Measurements from ENCODE around the gene PXMP4. TPM values are rescaled to one million over a fixed set of nuclear protein-coding genes. Genes with fewer than 3 reads are reported as not detected.

Gene PXMP4
- polyA plus RNA-seq, 1 donor (not counting 4 experiments of a cell fraction or from before 2014, with no cell fraction given) = 3.2 TPM

GRCh38 chr20:33669873-33670640 lies 50.1 kb downstream of the PXMP4 start:
- DNase-seq (ENCODE audit: low read depth, low spot score) = no peak
- no peak for TF ChIP-seq EZH2 (IDR thresholded peaks at IDR 0.05; ENCODE audit: low read length)
- TF ChIP-seq CTCF (optimal IDR thresholded peaks at IDR 0.05 in 1 of 3, IDR thresholded peaks at IDR 0.05 in 1 of 3, conservative IDR thresholded peaks at IDR 0.05 in 1 of 3; ENCODE audit: extremely low read depth in 1 of 3, insufficient read depth in 2 of 3, low read length in 3 of 3) = no peak
- no peaks in the 10 kb centered on the region for H3K36me3 ChIP-seq (ENCODE audit: control insufficient read depth in 2 of 2, extremely low read depth in 1 of 2, insufficient read depth in 2 of 2, low read length in 2 of 2)
- FAIRE-seq = no peak
- H3K4me2 ChIP-seq (ENCODE audit: control insufficient read depth, extremely low read depth, insufficient read depth, low read depth, low read length) = no peak overlapping the region
- no peak overlapping the region for H3K27ac ChIP-seq (ENCODE audit: control insufficient read depth, insufficient read depth, low read length)
- no peaks in the 10 kb centered on the region for H3K79me2 ChIP-seq (ENCODE audit: control insufficient read depth, insufficient read depth, low read length)
- no peaks in the 10 kb centered on the region for H3K27me3 ChIP-seq (ENCODE audit: control insufficient read depth, extremely low read depth, insufficient read depth, low read length)
- peaks cover 16% of the 10 kb centered on the region for H3K4me1 ChIP-seq (ENCODE audit: control insufficient read depth, extremely low read depth, insufficient read depth, low read length)
- dilution Hi-C loops (cut with MboI; ENCODE audit: extremely low pct_ligation_motif_present, low sequenced_read_pairs) = no loop called here
- H3K9me3 ChIP-seq (ENCODE audit: control insufficient read depth, low read depth, low read length) = no peaks in the 10 kb centered on the region
- no peak overlapping the region for H3K4me3 ChIP-seq (ENCODE audit: control insufficient read depth in 2 of 3, extremely low read depth in 1 of 3, insufficient read depth in 2 of 3, low read depth in 1 of 3, low read length in 3 of 3)
- H4K20me1 ChIP-seq (ENCODE audit: control insufficient read depth, extremely low read depth, insufficient read depth, low read length) = no peaks in the 10 kb centered on the region
- no peak overlapping the region for H3K9ac ChIP-seq (ENCODE audit: control insufficient read depth, extremely low read depth, insufficient read depth, low read length)
- no peaks in the 10 kb centered on the region for H3K9me1 ChIP-seq (ENCODE audit: control insufficient read depth, extremely low read depth, insufficient read depth, low read length)
- H2AFZ ChIP-seq (ENCODE audit: control insufficient read depth, low read length) = no peak overlapping the region

GRCh38 chr20:33669224-33669623 lies 50.9 kb downstream of the PXMP4 start:
- dilution Hi-C loops (cut with MboI; ENCODE audit: extremely low pct_ligation_motif_present, low sequenced_read_pairs) = no loop called here
- no peak for FAIRE-seq

More at GRCh38 chr20:33669224-33669623, 50.9 kb downstream of the PXMP4 start:
- no peak overlapping the region for H3K9ac ChIP-seq (ENCODE audit: control insufficient read depth, extremely low read depth, insufficient read depth, low read length)
- no peaks in the 10 kb centered on the region for H3K79me2 ChIP-seq (ENCODE audit: control insufficient read depth, insufficient read depth, low read length)
- no peaks in the 10 kb centered on the region for H3K9me3 ChIP-seq (ENCODE audit: control insufficient read depth, low read depth, low read length)
- H3K27ac ChIP-seq (ENCODE audit: control insufficient read depth, insufficient read depth, low read length) = no peak overlapping the region
- no peak overlapping the region for H3K4me3 ChIP-seq (ENCODE audit: control insufficient read depth in 2 of 3, extremely low read depth in 1 of 3, insufficient read depth in 2 of 3, low read depth in 1 of 3, low read length in 3 of 3)
- TF ChIP-seq CTCF (optimal IDR thresholded peaks at IDR 0.05 in 1 of 3, IDR thresholded peaks at IDR 0.05 in 1 of 3, conservative IDR thresholded peaks at IDR 0.05 in 1 of 3; ENCODE audit: extremely low read depth in 1 of 3, insufficient read depth in 2 of 3, low read length in 3 of 3) (no peak), EZH2 (IDR thresholded peaks at IDR 0.05; ENCODE audit: low read length) (no peak)
- H2AFZ ChIP-seq (ENCODE audit: control insufficient read depth, low read length) = no peak overlapping the region
- H3K27me3 ChIP-seq (ENCODE audit: control insufficient read depth, extremely low read depth, insufficient read depth, low read length) = no peaks in the 10 kb centered on the region
- H4K20me1 ChIP-seq (ENCODE audit: control insufficient read depth, extremely low read depth, insufficient read depth, low read length) = no peaks in the 10 kb centered on the region
- H3K4me1 ChIP-seq (ENCODE audit: control insufficient read depth, extremely low read depth, insufficient read depth, low read length) = peaks cover 18% of the 10 kb centered on the region
- H3K4me2 ChIP-seq (ENCODE audit: control insufficient read depth, extremely low read depth, insufficient read depth, low read depth, low read length) = no peak overlapping the region
- no peak for DNase-seq (ENCODE audit: low read depth, low spot score)
- H3K9me1 ChIP-seq (ENCODE audit: control insufficient read depth, extremely low read depth, insufficient read depth, low read length) = no peaks in the 10 kb centered on the region
- no peaks in the 10 kb centered on the region for H3K36me3 ChIP-seq (ENCODE audit: control insufficient read depth in 2 of 2, extremely low read depth in 1 of 2, insufficient read depth in 2 of 2, low read length in 2 of 2)
